GM12875 (cell line): ENCODE data around the gene DGCR2.

Experiments used
- H3K4me3 ChIP-seq: one replicate; pipeline ENCODE4 v1.5.1; 2011; ENCODE audit warnings: low read depth, low read length, control low read depth
- TF ChIP-seq, protein P1 (sequence below): IDR thresholded peaks from 2 replicates; pipeline ENCODE4 v1.5.1; 2011; ENCODE audit warnings: low read depth, mild to moderate bottlenecking, control low read depth, inconsistent platforms, low read length, moderate library complexity, borderline replicate concordance; ENCODE audit not compliant: insufficient read depth

The DGCR2 gene

GRCh38 chr22:19143212-19143611, 21.0 kb upstream of the DGCR2 start:
- TF ChIP-seq, protein P1, sequence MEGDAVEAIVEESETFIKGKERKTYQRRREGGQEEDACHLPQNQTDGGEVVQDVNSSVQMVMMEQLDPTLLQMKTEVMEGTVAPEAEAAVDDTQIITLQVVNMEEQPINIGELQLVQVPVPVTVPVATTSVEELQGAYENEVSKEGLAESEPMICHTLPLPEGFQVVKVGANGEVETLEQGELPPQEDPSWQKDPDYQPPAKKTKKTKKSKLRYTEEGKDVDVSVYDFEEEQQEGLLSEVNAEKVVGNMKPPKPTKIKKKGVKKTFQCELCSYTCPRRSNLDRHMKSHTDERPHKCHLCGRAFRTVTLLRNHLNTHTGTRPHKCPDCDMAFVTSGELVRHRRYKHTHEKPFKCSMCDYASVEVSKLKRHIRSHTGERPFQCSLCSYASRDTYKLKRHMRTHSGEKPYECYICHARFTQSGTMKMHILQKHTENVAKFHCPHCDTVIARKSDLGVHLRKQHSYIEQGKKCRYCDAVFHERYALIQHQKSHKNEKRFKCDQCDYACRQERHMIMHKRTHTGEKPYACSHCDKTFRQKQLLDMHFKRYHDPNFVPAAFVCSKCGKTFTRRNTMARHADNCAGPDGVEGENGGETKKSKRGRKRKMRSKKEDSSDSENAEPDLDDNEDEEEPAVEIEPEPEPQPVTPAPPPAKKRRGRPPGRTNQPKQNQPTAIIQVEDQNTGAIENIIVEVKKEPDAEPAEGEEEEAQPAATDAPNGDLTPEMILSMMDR, result no peak
- no peak overlapping the region for H3K4me3 ChIP-seq

DNA sequence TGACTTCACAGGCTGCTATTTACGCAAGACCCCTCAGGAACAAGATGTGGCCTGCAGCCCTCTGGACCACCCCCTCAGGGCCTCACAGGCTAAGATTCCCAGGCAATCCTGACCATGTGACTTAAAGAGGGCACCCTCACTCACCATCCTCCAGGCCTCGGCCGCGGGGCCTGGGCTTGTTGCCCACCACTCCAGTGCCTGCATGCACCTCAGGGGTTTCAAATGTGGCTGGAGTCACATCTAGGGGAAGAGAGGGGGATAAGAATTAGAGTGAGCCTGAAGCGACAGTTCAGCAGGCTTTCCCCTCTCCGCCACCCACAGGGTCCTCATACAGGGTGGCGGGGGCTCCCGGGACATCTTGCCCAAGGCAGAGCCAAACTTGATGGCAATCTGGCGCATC, 20.2 kb upstream of the DGCR2 start:
- TF ChIP-seq, protein P1, result no peak
- no peak overlapping the region for H3K4me3 ChIP-seq

DNA sequence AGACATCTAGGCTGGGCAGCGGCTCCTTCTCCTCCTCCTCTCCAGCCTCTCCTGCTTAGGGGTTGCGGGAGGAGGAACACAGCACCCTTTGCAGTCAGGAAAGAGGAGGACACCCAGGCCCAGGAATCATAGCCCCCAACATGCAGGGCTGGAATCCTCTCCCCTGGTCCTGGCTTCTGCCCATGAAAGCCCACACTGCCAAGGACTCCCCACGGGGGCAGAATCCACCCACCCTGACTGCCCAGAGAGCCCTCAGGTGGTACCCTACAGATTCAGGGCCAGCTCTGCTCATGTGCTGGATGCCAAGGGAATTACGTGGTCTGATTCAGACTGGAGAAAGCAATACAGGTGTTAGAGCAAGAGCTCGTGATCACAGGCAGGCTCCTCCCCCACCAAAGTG, 17.8 kb upstream of the DGCR2 start:
- TF ChIP-seq, protein P1, result no peak

GRCh38 chr22:19139001-19139356, 16.8 kb upstream of the DGCR2 start:
- no peak overlapping the region for H3K4me3 ChIP-seq
- TF ChIP-seq, protein P1, result no peak

More for the DNA sequence above, 17.8 kb upstream of the DGCR2 start:
- H3K4me3 ChIP-seq, result no peak overlapping the region

DNA sequence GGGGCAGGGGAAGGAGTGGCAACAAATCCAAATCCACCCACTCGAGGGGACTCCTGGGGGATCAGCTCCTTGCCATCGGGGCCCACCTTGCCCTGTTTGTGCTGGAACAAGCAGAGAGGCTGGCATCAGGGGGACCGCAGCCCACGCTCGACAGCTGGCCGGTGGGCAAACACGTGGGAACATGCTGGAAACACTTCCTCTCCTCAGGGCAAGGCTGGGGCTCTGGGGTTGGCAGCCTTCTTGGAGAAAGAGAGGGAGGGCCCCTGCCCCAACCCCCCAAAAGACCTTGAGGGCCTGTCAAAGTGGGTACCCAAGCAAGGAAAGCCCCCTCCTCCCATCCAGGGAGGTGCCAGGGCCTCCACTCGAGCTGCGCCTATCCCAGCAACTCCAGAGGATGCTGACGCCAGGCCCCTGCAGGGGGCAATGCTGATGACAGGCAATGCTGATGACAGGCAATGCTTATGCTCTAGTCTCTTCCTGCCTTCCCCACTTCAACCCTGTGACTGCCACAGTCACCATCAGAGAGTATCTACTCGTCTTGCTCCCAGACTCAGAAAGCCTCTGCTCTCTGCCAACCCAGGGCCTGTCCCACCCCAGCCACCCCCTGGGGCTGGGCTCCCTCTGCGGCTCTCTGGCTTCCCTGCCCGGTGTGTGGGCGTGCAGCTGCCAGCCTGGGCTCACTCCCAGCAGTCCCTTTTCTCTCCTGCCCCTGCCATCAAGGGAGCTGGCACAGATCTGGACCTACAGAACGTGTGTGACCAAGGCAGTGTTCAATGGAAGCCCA, 16.2 kb upstream of the DGCR2 start:
- H3K4me3 ChIP-seq, result no peak overlapping the region
- TF ChIP-seq, protein P1, result no peak

DNA sequence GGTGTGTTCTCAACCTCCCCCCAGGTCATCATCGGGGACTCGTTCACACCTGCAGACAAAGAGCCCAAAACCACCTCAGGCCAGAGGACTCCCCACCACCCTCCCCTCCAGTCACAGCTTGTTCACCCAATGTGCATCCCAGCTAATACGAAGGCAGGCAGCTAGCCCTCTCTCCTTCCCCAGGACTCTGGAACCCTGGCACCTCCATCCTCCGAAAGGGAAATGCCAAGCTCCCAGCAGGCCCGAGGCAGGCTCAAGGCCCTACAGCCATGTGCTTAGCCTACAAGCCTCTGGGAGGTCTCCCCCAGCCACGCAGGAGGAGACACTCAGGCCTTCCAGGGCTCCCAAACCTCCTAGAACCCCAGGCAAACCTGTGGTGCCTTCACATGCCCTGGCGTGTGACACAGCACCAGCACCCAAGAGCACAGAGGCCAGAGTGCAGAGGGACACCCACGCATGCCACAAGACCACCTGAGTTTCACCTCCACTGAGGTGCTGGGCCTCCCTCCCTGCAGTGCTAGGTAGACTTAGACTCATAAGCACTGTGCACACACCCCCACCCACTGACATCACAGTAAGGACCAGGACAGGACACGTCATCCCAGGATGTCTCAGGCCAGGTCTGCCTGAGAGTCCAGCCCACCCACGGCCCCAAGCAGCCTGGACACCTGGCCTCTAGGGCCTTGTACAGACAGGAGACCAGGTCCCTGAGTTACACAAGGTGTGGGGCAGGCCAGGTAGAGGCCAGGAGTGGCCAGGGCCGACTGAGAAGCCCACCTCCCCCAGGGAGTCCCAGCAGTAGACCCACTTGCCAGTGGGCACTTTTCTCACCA, 15.4 kb upstream of the DGCR2 start:
- TF ChIP-seq, protein P1, result no peak
- no peak overlapping the region for H3K4me3 ChIP-seq
